Tibial artery (tissue), 4 donors: ENCODE results near the gene ARGLU1.

Experiments used
- DNase-seq, 2 donors: peaks; one replicate each; pipeline ENCODE4 v3.0.0-alpha.2; 2019
- H3K27ac ChIP-seq, 2 donors: fragments of 200-600 bp; sonication (generic) in 1 of 2; 1 replicate in 1 of 2; 2 replicates in 1 of 2; pipeline ENCODE4 v1.5.1; 2018 to 2019; ENCODE audit warnings: mild to moderate bottlenecking in 1 of 2
- H3K27me3 ChIP-seq, 2 donors: fragments of 200-600 bp; sonication (generic) in 1 of 2; one replicate each; pipeline versions ENCODE4 v1.5.1 to v1.6.0; 2016 to 2019
- H3K36me3 ChIP-seq, 3 donors: fragments of 200-600 bp; sonication (generic) in 2 of 3; one replicate each; pipeline ENCODE4 v1.5.1; 2016 to 2019; ENCODE audit warnings: mild to moderate bottlenecking in 2 of 3
- H3K4me1 ChIP-seq, 4 donors: fragments of 200-600 bp; sonication (generic) in 2 of 4; 1 replicate in 3 of 4; 2 replicates in 1 of 4; pipeline ENCODE4 v1.5.1; 2016 to 2019
- H3K4me3 ChIP-seq, 2 donors: fragments of 200-600 bp; sonication (generic) in 1 of 2; 1 replicate in 1 of 2; 2 replicates in 1 of 2; pipeline ENCODE4 v1.5.1; 2018 to 2019; ENCODE audit warnings: mild to moderate bottlenecking in 2 of 2
- H3K9me3 ChIP-seq, 3 donors: fragments of 200-600 bp; sonication (generic) in 1 of 3; one replicate each; pipeline ENCODE4 v1.5.1; 2016 to 2019
- CTCF ChIP-seq, 2 experiments: fragments of 200-600 bp in 1 of 2; fragments of 450-650 bp in 1 of 2; IDR thresholded peaks; one replicate each; pipeline ENCODE4 v1.5.1; 2017 to 2019; ENCODE audit warnings: antibody characterized with exemption in 2 of 2, mild to moderate bottlenecking in 1 of 2, moderate library complexity in 1 of 2
- intact Hi-C: fragments of 100-400 bp; cut with DNase I; formaldehyde crosslinking; loops from one replicate; pipeline ENCODE4 v1.15.0; 2023; ENCODE audit warnings: low total_unique reads

ARGLU1 gene

GRCh38 chr13:106503272-106503671 is 64.7 kb downstream of the ARGLU1 start:
- peaks cover 0 to 16% (median 3%) of the 10 kb centered on the region in 4 donors for H3K4me1 ChIP-seq
- intact Hi-C loops: no loop called here
- H3K4me3 ChIP-seq: no peak overlapping the region
- H3K27ac ChIP-seq: no peak overlapping the region
- no peaks in the 10 kb centered on the region for H3K36me3 ChIP-seq
- no peaks in the 10 kb centered on the region for H3K9me3 ChIP-seq
- H3K27me3 ChIP-seq: no peaks in the 10 kb centered on the region
- no peak for DNase-seq
- TF ChIP-seq CTCF (IDR thresholded peaks at IDR 0.05): no peak

- TF ChIP-seq CTCF (IDR thresholded peaks at IDR 0.05): no peak
- intact Hi-C loops: no loop called here
- Histone ChIP-seq H3K27me3 (no peaks in the 10 kb centered on the region), H3K27ac (no peak overlapping the region), H3K9me3 (no peaks in the 10 kb centered on the region), H3K4me3 (no peak overlapping the region), H3K36me3 (no peaks in the 10 kb centered on the region), H3K4me1 (peaks cover 0 to 18% (median 6%) of the 10 kb centered on the region in 4 donors)
- DNase-seq: no peak
Measured at GRCh38 chr13:106500445-106500844, 67.5 kb downstream of the ARGLU1 start.

- no peak for DNase-seq
- no peak overlapping the region for H3K27ac ChIP-seq
- H3K27me3 ChIP-seq: no peaks in the 10 kb centered on the region
- H3K4me3 ChIP-seq: no peak overlapping the region
- H3K36me3 ChIP-seq: no peaks in the 10 kb centered on the region
- intact Hi-C loops: no loop called here
- H3K9me3 ChIP-seq: no peaks in the 10 kb centered on the region
- TF ChIP-seq CTCF (IDR thresholded peaks at IDR 0.05): no peak
- H3K4me1 ChIP-seq: peaks cover 0 to 18% (median 6%) of the 10 kb centered on the region in 4 donors
Measured at GRCh38 chr13:106499896-106500295, 68.0 kb downstream of the ARGLU1 start.

GRCh38 chr13:106499113-106499512 is 68.8 kb downstream of the ARGLU1 start:
- no peak for TF ChIP-seq CTCF (IDR thresholded peaks at IDR 0.05)

GRCh38 chr13:106498571-106498970 is 69.4 kb downstream of the ARGLU1 start:
- H3K36me3 ChIP-seq: peaks cover 2 to 8% (median 4%) of the 10 kb centered on the region in 3 donors
- no peak overlapping the region for H3K27ac ChIP-seq
- intact Hi-C loops: no loop called here
- no peak overlapping the region for H3K4me3 ChIP-seq
- H3K4me1 ChIP-seq: peaks cover 0 to 18% (median 6%) of the 10 kb centered on the region in 4 donors
- no peaks in the 10 kb centered on the region for H3K27me3 ChIP-seq
- H3K9me3 ChIP-seq: no peaks in the 10 kb centered on the region
- no peak for DNase-seq
- TF ChIP-seq CTCF (IDR thresholded peaks at IDR 0.05): no peak

More at GRCh38 chr13:106499113-106499512, 68.8 kb downstream of the ARGLU1 start:
- Histone ChIP-seq H3K36me3 (peaks cover 0 to 8% (median 0%) of the 10 kb centered on the region in 3 donors), H3K27ac (no peak overlapping the region), H3K4me1 (peaks cover 0 to 18% (median 6%) of the 10 kb centered on the region in 4 donors), H3K9me3 (no peaks in the 10 kb centered on the region), H3K4me3 (no peak overlapping the region), H3K27me3 (no peaks in the 10 kb centered on the region)
- intact Hi-C loops: no loop called here
- no peak for DNase-seq

- no peak for TF ChIP-seq CTCF (IDR thresholded peaks at IDR 0.05)
- H3K4me1 ChIP-seq: peaks cover 0 to 18% (median 6%) of the 10 kb centered on the region in 4 donors
- intact Hi-C loops: no loop called here
Measured at GRCh38 chr13:106498158-106498557, 69.8 kb downstream of the ARGLU1 start.

More at GRCh38 chr13:106498158-106498557, 69.8 kb downstream of the ARGLU1 start:
- DNase-seq: no peak
- Histone ChIP-seq H3K27me3 (no peaks in the 10 kb centered on the region), H3K9me3 (no peaks in the 10 kb centered on the region), H3K27ac (no peak overlapping the region), H3K36me3 (peaks cover 7 to 8% (median 8%) of the 10 kb centered on the region in 3 donors), H3K4me3 (no peak overlapping the region)
